ENCODE data around the gene RNU7-1. TPM values are rescaled to one million over a fixed set of nuclear protein-coding genes. Genes with fewer than 3 reads are reported as not detected.

The RNU7-1 gene
- total RNA-seq, 1 experiment from 2014 or later, result not detected

DNA sequence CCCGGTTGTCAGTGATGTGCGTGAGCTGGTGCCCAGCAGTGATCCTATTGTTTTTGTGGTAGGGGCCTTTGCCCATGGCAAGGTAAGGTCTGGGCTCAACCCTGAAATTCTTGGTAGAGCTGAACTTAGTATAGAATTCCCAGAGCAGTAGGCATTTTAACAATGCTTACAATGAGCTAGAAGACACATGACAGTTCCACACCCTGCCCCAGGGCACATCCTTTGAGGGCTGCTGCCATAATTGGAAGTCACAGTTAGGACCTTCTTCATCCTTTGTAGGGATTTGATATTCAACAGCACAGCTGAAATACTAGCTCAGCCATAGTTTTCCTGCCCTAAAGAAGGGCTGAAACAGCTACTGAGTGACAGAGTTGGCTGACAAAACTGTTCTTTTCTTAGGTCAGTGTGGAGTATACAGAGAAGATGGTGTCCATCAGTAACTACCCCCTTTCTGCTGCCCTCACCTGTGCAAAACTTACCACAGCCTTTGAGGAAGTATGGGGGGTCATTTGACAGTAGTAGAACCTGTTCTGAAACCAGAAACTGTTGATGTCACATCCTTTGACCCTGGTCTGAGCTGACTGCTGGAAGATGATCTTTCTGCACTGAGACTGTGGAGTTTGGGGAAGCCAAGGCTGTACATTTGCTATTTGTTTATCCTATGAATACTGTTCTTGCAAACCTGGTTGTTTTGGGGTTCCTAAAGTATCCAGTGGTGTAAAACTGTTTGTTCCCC, 31.8 kb downstream of the RNU7-1 start:
- Mint-ChIP-seq H3K4me1 (ENCODE audit: low read depth, unreplicated experiment) (peaks cover 14% of the 10 kb centered on the region), H3K27me3 (ENCODE audit: unreplicated experiment) (no peaks in the 10 kb centered on the region), H3K27ac (ENCODE audit: unreplicated experiment) (peak overlapping the region; percentile 14), H3K36me3 (ENCODE audit: insufficient read depth, unreplicated experiment) (peaks cover 66% of the 10 kb centered on the region), H3K4me3 (ENCODE audit: low read depth, unreplicated experiment) (no peak overlapping the region), H3K9me3 (ENCODE audit: low read depth, unreplicated experiment) (no peaks in the 10 kb centered on the region)
- intact Hi-C loops (cut with micrococcal nuclease; ENCODE audit: unreplicated experiment), result no loop called here
- DNase-seq, result no peak
- CTCF ChIA-PET, result interaction anchor here (0.6 to 1.5 kb wide), 2 partner anchors 13 to 46 kb away, joined by 3 to 4 read pairs; no protein-coding TSS in a partner anchor
- no peak for TF ChIP-seq CTCF (IDR thresholded peaks at IDR 0.05; ENCODE audit: unreplicated experiment)
- BruUV-seq (replicated peaks), result no TSS peak

- H3K9me3 Mint-ChIP-seq (ENCODE audit: low read depth, unreplicated experiment), result no peaks in the 10 kb centered on the region
- CTCF ChIA-PET, result no interaction called here
- no TSS peak for BruUV-seq (replicated peaks)
- H3K27ac Mint-ChIP-seq (ENCODE audit: unreplicated experiment), result peak overlapping the region; percentile 37
- no peak for DNase-seq
- peaks cover 5% of the 10 kb centered on the region for H3K4me1 Mint-ChIP-seq (ENCODE audit: low read depth, unreplicated experiment)
- no peak overlapping the region for H3K4me3 Mint-ChIP-seq (ENCODE audit: low read depth, unreplicated experiment)
- intact Hi-C loops (cut with micrococcal nuclease; ENCODE audit: unreplicated experiment), result no loop called here
- peaks cover 64% of the 10 kb centered on the region for H3K36me3 Mint-ChIP-seq (ENCODE audit: insufficient read depth, unreplicated experiment)
- no peak for TF ChIP-seq CTCF (IDR thresholded peaks at IDR 0.05; ENCODE audit: unreplicated experiment)
- no peaks in the 10 kb centered on the region for H3K27me3 Mint-ChIP-seq (ENCODE audit: unreplicated experiment)
These were observed 34.0 kb downstream of the RNU7-1 start for GRCh38 chr12:6977653-6978052.

GRCh38 chr12:6978188-6978587, 34.6 kb downstream of the RNU7-1 start:
- no TSS peak for BruUV-seq (replicated peaks)
- CTCF ChIA-PET, result no interaction called here
- no peak overlapping the region for H3K27ac Mint-ChIP-seq (ENCODE audit: unreplicated experiment)
- no peaks in the 10 kb centered on the region for H3K27me3 Mint-ChIP-seq (ENCODE audit: unreplicated experiment)
- H3K4me3 Mint-ChIP-seq (ENCODE audit: low read depth, unreplicated experiment), result no peak overlapping the region
- TF ChIP-seq CTCF (IDR thresholded peaks at IDR 0.05; ENCODE audit: unreplicated experiment), result no peak
- intact Hi-C loops (cut with micrococcal nuclease; ENCODE audit: unreplicated experiment), result no loop called here
- H3K4me1 Mint-ChIP-seq (ENCODE audit: low read depth, unreplicated experiment), result no peaks in the 10 kb centered on the region
- H3K36me3 Mint-ChIP-seq (ENCODE audit: insufficient read depth, unreplicated experiment), result peaks cover 60% of the 10 kb centered on the region
- no peaks in the 10 kb centered on the region for H3K9me3 Mint-ChIP-seq (ENCODE audit: low read depth, unreplicated experiment)
- DNase-seq, result no peak

DNA sequence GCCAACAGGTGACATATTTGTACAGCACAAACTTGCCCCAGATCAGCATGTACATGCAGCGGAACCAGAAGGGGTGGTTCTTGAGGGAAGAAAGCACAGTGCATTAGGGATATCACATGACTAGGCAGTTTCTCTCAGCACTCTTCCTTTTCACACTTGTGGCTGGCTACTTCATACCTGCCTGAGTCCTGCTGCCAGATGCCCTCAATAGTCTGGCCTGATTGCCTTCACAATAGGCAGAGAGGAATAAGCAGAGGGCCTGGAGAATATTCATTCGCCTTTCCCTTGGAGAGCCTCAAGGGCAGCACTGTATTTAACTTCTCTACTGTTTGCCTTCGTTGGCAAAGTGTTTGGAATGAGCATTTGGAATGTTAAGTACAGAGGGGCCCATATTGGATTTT, 35.0 kb downstream of the RNU7-1 start:
- no peaks in the 10 kb centered on the region for H3K9me3 Mint-ChIP-seq (ENCODE audit: low read depth, unreplicated experiment)
- no peak for DNase-seq
- H3K27me3 Mint-ChIP-seq (ENCODE audit: unreplicated experiment), result no peaks in the 10 kb centered on the region
- no peaks in the 10 kb centered on the region for H3K4me1 Mint-ChIP-seq (ENCODE audit: low read depth, unreplicated experiment)
- no TSS peak for BruUV-seq (replicated peaks)
- intact Hi-C loops (cut with micrococcal nuclease; ENCODE audit: unreplicated experiment), result no loop called here
- no peak overlapping the region for H3K27ac Mint-ChIP-seq (ENCODE audit: unreplicated experiment)
- H3K36me3 Mint-ChIP-seq (ENCODE audit: insufficient read depth, unreplicated experiment), result peaks cover 56% of the 10 kb centered on the region
- CTCF ChIA-PET, result no interaction called here
- no peak for TF ChIP-seq CTCF (IDR thresholded peaks at IDR 0.05; ENCODE audit: unreplicated experiment)
- H3K4me3 Mint-ChIP-seq (ENCODE audit: low read depth, unreplicated experiment), result no peak overlapping the region

All from Calu3 (cell line).